ENCODE measurements around the gene TCF15. TPM values are rescaled to one million over a fixed set of nuclear protein-coding genes. Genes with fewer than 3 reads are reported as not detected.

The TCF15 gene
- total and polyA plus RNA-seq, 2 of the 13 experiments (the other 11 are each of a cell fraction or from before 2014, with no cell fraction given): not detected

- TF ChIP-seq, protein P1, sequence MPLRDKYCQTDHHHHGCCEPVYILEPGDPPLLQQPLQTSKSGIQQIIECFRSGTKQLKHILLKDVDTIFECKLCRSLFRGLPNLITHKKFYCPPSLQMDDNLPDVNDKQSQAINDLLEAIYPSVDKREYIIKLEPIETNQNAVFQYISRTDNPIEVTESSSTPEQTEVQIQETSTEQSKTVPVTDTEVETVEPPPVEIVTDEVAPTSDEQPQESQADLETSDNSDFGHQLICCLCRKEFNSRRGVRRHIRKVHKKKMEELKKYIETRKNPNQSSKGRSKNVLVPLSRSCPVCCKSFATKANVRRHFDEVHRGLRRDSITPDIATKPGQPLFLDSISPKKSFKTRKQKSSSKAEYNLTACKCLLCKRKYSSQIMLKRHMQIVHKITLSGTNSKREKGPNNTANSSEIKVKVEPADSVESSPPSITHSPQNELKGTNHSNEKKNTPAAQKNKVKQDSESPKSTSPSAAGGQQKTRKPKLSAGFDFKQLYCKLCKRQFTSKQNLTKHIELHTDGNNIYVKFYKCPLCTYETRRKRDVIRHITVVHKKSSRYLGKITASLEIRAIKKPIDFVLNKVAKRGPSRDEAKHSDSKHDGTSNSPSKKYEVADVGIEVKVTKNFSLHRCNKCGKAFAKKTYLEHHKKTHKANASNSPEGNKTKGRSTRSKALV (CRISPR knock-in tag; IDR thresholded peaks at IDR 0.05): no peak
- TF ChIP-seq, protein P2, sequence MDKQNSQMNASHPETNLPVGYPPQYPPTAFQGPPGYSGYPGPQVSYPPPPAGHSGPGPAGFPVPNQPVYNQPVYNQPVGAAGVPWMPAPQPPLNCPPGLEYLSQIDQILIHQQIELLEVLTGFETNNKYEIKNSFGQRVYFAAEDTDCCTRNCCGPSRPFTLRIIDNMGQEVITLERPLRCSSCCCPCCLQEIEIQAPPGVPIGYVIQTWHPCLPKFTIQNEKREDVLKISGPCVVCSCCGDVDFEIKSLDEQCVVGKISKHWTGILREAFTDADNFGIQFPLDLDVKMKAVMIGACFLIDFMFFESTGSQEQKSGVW (CRISPR knock-in tag; IDR thresholded peaks at IDR 0.05; ENCODE audit: borderline replicate concordance): no peak
- peak; percentile 66; the same call in 1 of the 2 replicates for TF ChIP-seq ZNF607 (CRISPR knock-in tag; IDR thresholded peaks at IDR 0.05; ENCODE audit: borderline replicate concordance)
- no peak for TF ChIP-seq ZNF879 (CRISPR knock-in tag; IDR thresholded peaks at IDR 0.05)
- no peak for TF ChIP-seq GMEB2 (CRISPR knock-in tag; IDR thresholded peaks at IDR 0.05; ENCODE audit: low read depth)
- TF ChIP-seq MTA3 (CRISPR knock-in tag; IDR thresholded peaks at IDR 0.05): no peak
- TF ChIP-seq SETDB1 (CRISPR knock-in tag; IDR thresholded peaks at IDR 0.05; ENCODE audit: borderline replicate concordance): no peak
- TF ChIP-seq PRMT3 (CRISPR knock-in tag; IDR thresholded peaks at IDR 0.05; ENCODE audit: borderline replicate concordance, low read depth): no peak
- TF ChIP-seq ZNF350 (CRISPR knock-in tag; IDR thresholded peaks at IDR 0.05; ENCODE audit: borderline replicate concordance, low read depth): no peak
- no peak for TF ChIP-seq ZNF441 (CRISPR knock-in tag; IDR thresholded peaks at IDR 0.05; ENCODE audit: borderline replicate concordance)
- TF ChIP-seq PPARG (CRISPR knock-in tag; conservative IDR thresholded peaks at IDR 0.05): 0 out of 2 replicates have a peak, but pooled peaks have one; percentile 18
- TF ChIP-seq SOX6 (IDR thresholded peaks at IDR 0.05): no peak
- TF ChIP-seq SOX6 (CRISPR knock-in tag; IDR thresholded peaks at IDR 0.05): peak; percentile 51; the same call in 1 of the 2 replicates
- TF ChIP-seq SMAD9 (CRISPR knock-in tag; IDR thresholded peaks at IDR 0.05): no peak
- 0 out of 2 replicates have a peak, but pooled peaks have one; percentile 15 for TF ChIP-seq FOXK1 (CRISPR knock-in tag; IDR thresholded peaks at IDR 0.05; ENCODE audit: borderline replicate concordance, low read depth)
- TF ChIP-seq GABPA (IDR thresholded peaks at IDR 0.05; ENCODE audit: low read depth, low read length): no peak
- peak; percentile 36; the same call in 1 of the 2 replicates for TF ChIP-seq GABPA (CRISPR knock-in tag; IDR thresholded peaks at IDR 0.05; ENCODE audit: low read depth)
- TF ChIP-seq SP5 (CRISPR knock-in tag; IDR thresholded peaks at IDR 0.05; ENCODE audit: borderline replicate concordance, low read depth): peak; percentile 56; the same call in 1 of the 2 replicates
- TF ChIP-seq TFDP1 (CRISPR knock-in tag; IDR thresholded peaks at IDR 0.05; ENCODE audit: borderline replicate concordance): 0 out of 2 replicates have a peak, but pooled peaks have one; percentile 8
- no peak for TF ChIP-seq RFX1 (IDR thresholded peaks at IDR 0.05)
- no peak for TF ChIP-seq SNAI1 (CRISPR knock-in tag; IDR thresholded peaks at IDR 0.05; ENCODE audit: borderline replicate concordance)
- peak; percentile 34; the same call in 1 of the 2 replicates for TF ChIP-seq GATAD1 (CRISPR knock-in tag; IDR thresholded peaks at IDR 0.05)
- TF ChIP-seq, protein P3, sequence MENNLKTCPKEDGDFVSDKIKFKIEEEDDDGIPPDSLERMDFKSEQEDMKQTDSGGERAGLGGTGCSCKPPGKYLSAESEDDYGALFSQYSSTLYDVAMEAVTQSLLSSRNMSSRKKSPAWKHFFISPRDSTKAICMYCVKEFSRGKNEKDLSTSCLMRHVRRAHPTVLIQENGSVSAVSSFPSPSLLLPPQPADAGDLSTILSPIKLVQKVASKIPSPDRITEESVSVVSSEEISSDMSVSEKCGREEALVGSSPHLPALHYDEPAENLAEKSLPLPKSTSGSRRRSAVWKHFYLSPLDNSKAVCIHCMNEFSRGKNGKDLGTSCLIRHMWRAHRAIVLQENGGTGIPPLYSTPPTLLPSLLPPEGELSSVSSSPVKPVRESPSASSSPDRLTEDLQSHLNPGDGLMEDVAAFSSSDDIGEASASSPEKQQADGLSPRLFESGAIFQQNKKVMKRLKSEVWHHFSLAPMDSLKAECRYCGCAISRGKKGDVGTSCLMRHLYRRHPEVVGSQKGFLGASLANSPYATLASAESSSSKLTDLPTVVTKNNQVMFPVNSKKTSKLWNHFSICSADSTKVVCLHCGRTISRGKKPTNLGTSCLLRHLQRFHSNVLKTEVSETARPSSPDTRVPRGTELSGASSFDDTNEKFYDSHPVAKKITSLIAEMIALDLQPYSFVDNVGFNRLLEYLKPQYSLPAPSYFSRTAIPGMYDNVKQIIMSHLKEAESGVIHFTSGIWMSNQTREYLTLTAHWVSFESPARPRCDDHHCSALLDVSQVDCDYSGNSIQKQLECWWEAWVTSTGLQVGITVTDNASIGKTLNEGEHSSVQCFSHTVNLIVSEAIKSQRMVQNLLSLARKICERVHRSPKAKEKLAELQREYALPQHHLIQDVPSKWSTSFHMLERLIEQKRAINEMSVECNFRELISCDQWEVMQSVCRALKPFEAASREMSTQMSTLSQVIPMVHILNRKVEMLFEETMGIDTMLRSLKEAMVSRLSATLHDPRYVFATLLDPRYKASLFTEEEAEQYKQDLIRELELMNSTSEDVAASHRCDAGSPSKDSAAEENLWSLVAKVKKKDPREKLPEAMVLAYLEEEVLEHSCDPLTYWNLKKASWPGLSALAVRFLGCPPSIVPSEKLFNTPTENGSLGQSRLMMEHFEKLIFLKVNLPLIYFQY (CRISPR knock-in tag; IDR thresholded peaks at IDR 0.05; ENCODE audit: borderline replicate concordance): no peak
These were observed 31.4 kb upstream of the TCF15 start (continued) for GRCh38 chr20:641516-641875.

Measured in HepG2 (cell line).